HG02642 (cell line): ENCODE results near the gene EPHX1.
"Not testable (repeated sequence)": the region's sequence is repeated elsewhere in the genome, so short reads cannot be mapped to it uniquely, and the experiment has no call there.

Experiments used
- ATAC-seq: cut with Tn5 transposase; IDR thresholded peaks from one replicate; pipeline ENCODE4 v1.9.1; 2021; ENCODE audit warnings: mild to moderate bottlenecking; ENCODE audit not compliant: unreplicated experiment, poor library complexity

The EPHX1 gene

GRCh38 chr1:225815090-225815489, 5.2 kb downstream of the EPHX1 start:
- ATAC-seq, result not testable (repeated sequence)

GRCh38 chr1:225815526-225816178, 5.7 kb downstream of the EPHX1 start:
- no peak for ATAC-seq

- ATAC-seq, result no peak
These were observed 7.0 kb downstream of the EPHX1 start for GRCh38 chr1:225816643-225817538.

GRCh38 chr1:225817611-225818061, 7.7 kb downstream of the EPHX1 start:
- ATAC-seq, result no peak

GRCh38 chr1:225818229-225818628, 8.3 kb downstream of the EPHX1 start:
- ATAC-seq, result no peak

GRCh38 chr1:225819346-225820192, 9.6 kb downstream of the EPHX1 start:
- ATAC-seq, result no peak

GRCh38 chr1:225820522-225821120, 10.7 kb downstream of the EPHX1 start:
- no peak for ATAC-seq

- ATAC-seq, result no peak
These were observed 12.9 kb downstream of the EPHX1 start for GRCh38 chr1:225822655-225823403.

GRCh38 chr1:225823811-225824261, 13.9 kb downstream of the EPHX1 start:
- ATAC-seq, result no peak

- ATAC-seq, result no peak
These were observed 14.6 kb downstream of the EPHX1 start for GRCh38 chr1:225824533-225824941.

GRCh38 chr1:225825078-225825477, 15.2 kb downstream of the EPHX1 start:
- ATAC-seq, result no peak

GRCh38 chr1:225825607-225826007, 15.7 kb downstream of the EPHX1 start:
- ATAC-seq, result no peak

GRCh38 chr1:225827076-225827475, 17.2 kb downstream of the EPHX1 start:
- ATAC-seq, result no peak

- ATAC-seq, result no peak
These were observed 18.9 kb downstream of the EPHX1 start for GRCh38 chr1:225828706-225829345.

- ATAC-seq, result no peak
These were observed 20.9 kb downstream of the EPHX1 start for GRCh38 chr1:225830841-225831240.

GRCh38 chr1:225834417-225835329, 24.7 kb downstream of the EPHX1 start:
- no peak for ATAC-seq

GRCh38 chr1:225835856-225836255, 25.9 kb downstream of the EPHX1 start:
- no peak for ATAC-seq

GRCh38 chr1:225836296-225836695, 26.4 kb downstream of the EPHX1 start:
- ATAC-seq, result not testable (repeated sequence)
